HEK293T (cell line): Measurements from ENCODE around the gene LRRC27.

ENCODE experiments used
- CTCF ChIA-PET: fragments of 350-600 bp; formaldehyde crosslinking; extraction: SDS; loops from one replicate; lab custom pipeline; 2021; ENCODE audit warnings: antibody characterized with exemption, inconsistent platforms; lab: Yijun Ruan, JAX
- POLR2A ChIA-PET: fragments of 350-600 bp; formaldehyde crosslinking; extraction: SDS; loops from one replicate; lab custom pipeline; 2020; ENCODE audit warnings: antibody characterized with exemption, inconsistent platforms; lab: Yijun Ruan, JAX
- DNase-seq: peaks from one replicate; pipeline ENCODE4 v3.0.0; 2012; ENCODE audit warnings: mixed read lengths; ENCODE audit errors: extremely low spot score
- ARNT ChIP-seq: fragments of 450-650 bp; IDR thresholded peaks from 2 replicates; pipeline ENCODE4 v1.6.1; 2017; ENCODE audit warnings: mild to moderate bottlenecking
- BHLHE40 ChIP-seq: fragments of 450-650 bp; IDR thresholded peaks from 2 replicates; pipeline ENCODE4 v1.6.1; 2016; ENCODE audit warnings: mild to moderate bottlenecking, moderate library complexity, borderline replicate concordance
- CTBP1 ChIP-seq: fragments of 450-650 bp; IDR thresholded peaks from 2 replicates; pipeline ENCODE4 v1.6.1; 2016; ENCODE audit warnings: borderline replicate concordance
- ELF4 ChIP-seq: fragments of 450-650 bp; IDR thresholded peaks from 2 replicates; pipeline ENCODE4 v1.6.1; 2017; ENCODE audit warnings: antibody characterized with exemption
- FOXA1 ChIP-seq: fragments of 450-650 bp; IDR thresholded peaks from 2 replicates; pipeline ENCODE4 v1.6.1; 2016; ENCODE audit warnings: mild to moderate bottlenecking
- FOXK2 ChIP-seq: fragments of 450-650 bp; IDR thresholded peaks from 2 replicates; pipeline ENCODE4 v1.6.1; 2016; ENCODE audit warnings: mild to moderate bottlenecking
- FOXM1 ChIP-seq: fragments of 450-650 bp; IDR thresholded peaks from 2 replicates; pipeline ENCODE4 v1.6.1; 2017; ENCODE audit warnings: mild to moderate bottlenecking, borderline replicate concordance
- HDGF ChIP-seq: fragments of 450-650 bp; IDR thresholded peaks from 2 replicates; pipeline ENCODE4 v1.6.1; 2017; ENCODE audit warnings: antibody characterized with exemption, borderline replicate concordance
- L3MBTL2 ChIP-seq: fragments of 450-650 bp; conservative IDR thresholded peaks from 2 replicates; pipeline ENCODE4 v1.6.1; 2016; ENCODE audit warnings: mild to moderate bottlenecking
- LEF1 ChIP-seq: fragments of 450-650 bp; IDR thresholded peaks from 2 replicates; pipeline ENCODE4 v1.6.1; 2017; ENCODE audit warnings: mild to moderate bottlenecking, borderline replicate concordance
- NFRKB ChIP-seq: fragments of 450-650 bp; IDR thresholded peaks from 2 replicates; pipeline ENCODE4 v1.6.1; 2016; ENCODE audit warnings: mild to moderate bottlenecking, moderate library complexity
- SP1 ChIP-seq: fragments of 450-650 bp; IDR thresholded peaks from 2 replicates; pipeline ENCODE4 v1.6.1; 2017
- SUZ12 ChIP-seq: fragments of 450-650 bp; IDR thresholded peaks from 2 replicates; pipeline ENCODE4 v1.6.1; 2016; ENCODE audit warnings: mild to moderate bottlenecking
- TARDBP ChIP-seq: fragments of 450-650 bp; IDR thresholded peaks from 2 replicates; pipeline ENCODE4 v1.6.1; 2016
- ZNF384 ChIP-seq: fragments of 450-650 bp; IDR thresholded peaks from 2 replicates; pipeline ENCODE4 v1.6.1; 2016
- TF ChIP-seq, protein P1 (sequence below): fragments of 450-650 bp; IDR thresholded peaks from 2 replicates; pipeline ENCODE4 v1.6.1; 2016

LRRC27 gene

DNA sequence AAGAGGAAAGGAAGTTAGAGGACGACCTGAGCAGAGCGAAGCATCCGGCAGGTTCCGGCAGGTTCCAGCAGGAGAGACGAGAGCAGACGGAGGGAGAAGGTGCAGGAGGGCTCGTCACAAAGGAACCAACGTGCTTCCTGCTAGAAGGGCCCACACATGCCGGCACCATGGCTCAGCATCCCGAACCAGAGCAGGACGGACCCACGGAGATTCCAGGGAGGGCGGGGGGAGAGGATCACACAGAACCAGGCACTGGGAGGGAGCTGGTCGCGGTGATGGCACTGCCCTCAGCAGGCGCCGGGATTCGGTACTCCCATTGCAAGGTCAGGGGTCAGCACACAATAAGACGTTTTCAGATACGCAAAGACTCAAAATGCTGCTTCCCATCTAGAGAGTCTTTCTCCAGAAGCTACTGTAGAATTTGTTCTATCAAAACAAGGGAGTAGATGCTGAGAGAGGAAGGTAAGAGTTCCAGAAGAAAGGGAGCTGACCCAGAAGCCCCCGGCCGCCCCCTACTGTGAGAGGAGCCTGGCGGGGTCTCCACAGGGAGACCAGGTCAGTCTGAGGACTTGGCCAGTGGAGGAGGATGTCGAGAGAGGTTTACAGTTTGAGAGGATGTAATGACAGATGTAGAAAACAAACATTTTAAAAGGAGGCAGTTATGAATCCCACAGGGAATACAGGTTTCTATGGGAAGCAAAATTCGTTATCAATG lies 41.4 kb downstream of the LRRC27 start:
- no peak for DNase-seq
- TF ChIP-seq L3MBTL2 = no peak
- TF ChIP-seq CTBP1 = no peak
- TF ChIP-seq TARDBP = no peak
- no peak for TF ChIP-seq SUZ12
- TF ChIP-seq LEF1 = no peak
- TF ChIP-seq, protein P1, sequence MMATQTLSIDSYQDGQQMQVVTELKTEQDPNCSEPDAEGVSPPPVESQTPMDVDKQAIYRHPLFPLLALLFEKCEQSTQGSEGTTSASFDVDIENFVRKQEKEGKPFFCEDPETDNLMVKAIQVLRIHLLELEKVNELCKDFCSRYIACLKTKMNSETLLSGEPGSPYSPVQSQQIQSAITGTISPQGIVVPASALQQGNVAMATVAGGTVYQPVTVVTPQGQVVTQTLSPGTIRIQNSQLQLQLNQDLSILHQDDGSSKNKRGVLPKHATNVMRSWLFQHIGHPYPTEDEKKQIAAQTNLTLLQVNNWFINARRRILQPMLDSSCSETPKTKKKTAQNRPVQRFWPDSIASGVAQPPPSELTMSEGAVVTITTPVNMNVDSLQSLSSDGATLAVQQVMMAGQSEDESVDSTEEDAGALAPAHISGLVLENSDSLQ = no peak
- no peak for TF ChIP-seq SP1
- TF ChIP-seq ARNT = no peak
- TF ChIP-seq ELF4 = no peak
- no peak for TF ChIP-seq FOXA1
- TF ChIP-seq FOXM1 = no peak
- TF ChIP-seq NFRKB = no peak
- no peak for TF ChIP-seq HDGF
- no peak for TF ChIP-seq ZNF384
- TF ChIP-seq FOXK2 = no peak
- TF ChIP-seq BHLHE40 = no peak
- ChIA-PET POLR2A (no interaction called here), CTCF (interaction anchor here (1.6 kb wide), 2 partner anchors 13 to 17 kb away, joined by 4 to 8 read pairs; no protein-coding TSS in a partner anchor)

DNA sequence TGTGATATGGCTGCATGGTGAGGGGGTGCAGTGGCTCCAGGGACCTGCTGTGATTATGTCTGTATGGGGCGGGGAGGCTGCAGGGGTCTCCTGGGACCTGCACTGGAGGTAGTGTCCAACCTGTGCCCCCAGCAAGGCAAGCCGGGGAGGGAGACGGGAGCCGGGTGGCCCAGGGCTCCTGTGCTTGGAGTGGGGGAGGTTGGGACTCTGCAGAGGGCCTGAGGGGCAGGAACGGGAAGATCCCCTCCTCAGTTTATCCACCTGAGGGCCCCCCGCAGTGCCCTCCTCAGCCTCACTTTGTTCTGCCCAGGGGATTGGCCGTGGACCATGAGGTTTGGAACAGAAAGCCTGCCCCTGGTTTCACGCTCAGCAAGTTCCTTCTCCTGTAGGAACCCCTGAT lies 42.2 kb downstream of the LRRC27 start:
- CTCF ChIA-PET = interaction anchor here (1.6 kb wide), 1 partner anchor 18 kb away, joined by 4 read pairs; no protein-coding TSS in a partner anchor
- TF ChIP-seq CTBP1 = no peak
- no peak for TF ChIP-seq L3MBTL2
- TF ChIP-seq SP1 = no peak
- no peak for TF ChIP-seq NFRKB
- TF ChIP-seq LEF1 = no peak
- TF ChIP-seq ELF4 = no peak
- TF ChIP-seq HDGF = no peak
- TF ChIP-seq, protein P1 = no peak
- TF ChIP-seq BHLHE40 = no peak
- TF ChIP-seq ZNF384 = no peak
- no peak for TF ChIP-seq ARNT
- no peak for TF ChIP-seq SUZ12
- no peak for TF ChIP-seq FOXA1
- no peak for TF ChIP-seq FOXK2
- TF ChIP-seq FOXM1 = no peak
- TF ChIP-seq TARDBP = no peak
- no peak for DNase-seq
- POLR2A ChIA-PET = no interaction called here

GRCh38 chr10:132374612-132375011 lies 42.6 kb downstream of the LRRC27 start:
- ChIA-PET POLR2A (no interaction called here), CTCF (interaction anchor here (1.6 kb wide), 1 partner anchor 18 kb away, joined by 4 read pairs; no protein-coding TSS in a partner anchor)
- TF ChIP-seq FOXK2 (no peak), BHLHE40 (no peak), TARDBP (no peak), SUZ12 (no peak)
- TF ChIP-seq, protein P1 = no peak
- DNase-seq = no peak

DNA sequence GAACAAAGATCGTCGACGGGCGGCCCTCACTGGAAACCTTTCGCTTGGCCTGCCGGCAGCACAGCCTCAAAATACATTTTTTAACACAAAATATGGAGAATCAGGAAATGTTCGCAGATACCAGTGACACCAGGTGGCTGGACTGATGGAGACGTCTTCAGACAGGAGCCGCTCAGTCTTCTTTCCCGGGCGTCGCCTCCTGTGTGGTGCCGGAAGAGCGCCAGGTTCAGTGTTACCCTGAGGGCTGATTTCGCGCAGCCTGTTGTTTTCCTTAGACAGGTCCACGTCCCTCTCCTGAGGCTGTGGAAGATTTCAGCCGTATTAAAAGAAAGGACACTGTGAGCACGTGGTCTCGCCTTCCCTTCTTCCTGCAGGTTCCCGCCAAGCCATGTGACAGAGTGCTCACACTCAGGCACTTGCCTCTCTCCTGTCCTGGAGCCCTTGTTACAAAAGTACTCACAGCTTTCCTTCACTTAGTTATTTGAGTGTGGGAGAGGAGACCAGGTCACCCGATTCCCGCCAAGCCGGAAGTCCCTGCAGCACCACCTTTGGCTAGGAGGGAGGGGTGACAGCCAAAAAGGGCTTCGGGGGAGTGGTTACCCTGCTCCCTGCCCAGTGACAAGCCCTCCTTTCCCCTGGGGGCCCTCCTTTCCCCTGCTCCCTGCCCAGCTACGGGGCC lies 43.3 kb downstream of the LRRC27 start:
- TF ChIP-seq L3MBTL2 (peak; percentile 83), NFRKB (no peak)
- ChIA-PET POLR2A (no interaction called here), CTCF (no interaction called here)
- no peak for DNase-seq

GRCh38 chr10:132375795-132376297 lies 43.9 kb downstream of the LRRC27 start:
- no peak for DNase-seq
- TF ChIP-seq TARDBP (no peak), FOXM1 (no peak), SUZ12 (no peak), ARNT (no peak), ZNF384 (no peak), L3MBTL2 (no peak), SP1 (no peak), FOXK2 (no peak), LEF1 (no peak), ELF4 (no peak), BHLHE40 (no peak), HDGF (no peak), FOXA1 (no peak), NFRKB (no peak), CTBP1 (no peak)
- TF ChIP-seq, protein P1 = no peak
- ChIA-PET POLR2A (no interaction called here), CTCF (interaction anchor here (0.6 kb wide), 1 partner anchor 12 kb away, joined by 3 read pairs; no protein-coding TSS in a partner anchor)
